ENCODE results near the gene SYS1. TPM values are rescaled to one million over a fixed set of nuclear protein-coding genes. Genes with fewer than 3 reads are reported as not detected.
A peak's percentile ranks its signal among the peaks of the same experiment; 100 is the strongest.

Gene SYS1
- total RNA-seq, 1 donor from 2014 or later = 20.0 TPM

GRCh38 chr20:45395114-45395415 is 32.1 kb downstream of the SYS1 start:
- H3K9me3 Mint-ChIP-seq (ENCODE audit: unreplicated experiment) = peaks cover 4% of the 10 kb centered on the region
- no peak for DNase-seq (ENCODE audit: low spot score)
- no peak overlapping the region for H3K4me3 Mint-ChIP-seq (ENCODE audit: unreplicated experiment)
- no peaks in the 10 kb centered on the region for H3K36me3 Mint-ChIP-seq (ENCODE audit: low read depth, unreplicated experiment)
- no peaks in the 10 kb centered on the region for H3K27me3 Mint-ChIP-seq (ENCODE audit: unreplicated experiment)
- no peaks in the 10 kb centered on the region for H3K4me1 Mint-ChIP-seq (ENCODE audit: unreplicated experiment)
- H3K27ac Mint-ChIP-seq (ENCODE audit: unreplicated experiment) = no peak overlapping the region
- TF ChIP-seq, protein P1, sequence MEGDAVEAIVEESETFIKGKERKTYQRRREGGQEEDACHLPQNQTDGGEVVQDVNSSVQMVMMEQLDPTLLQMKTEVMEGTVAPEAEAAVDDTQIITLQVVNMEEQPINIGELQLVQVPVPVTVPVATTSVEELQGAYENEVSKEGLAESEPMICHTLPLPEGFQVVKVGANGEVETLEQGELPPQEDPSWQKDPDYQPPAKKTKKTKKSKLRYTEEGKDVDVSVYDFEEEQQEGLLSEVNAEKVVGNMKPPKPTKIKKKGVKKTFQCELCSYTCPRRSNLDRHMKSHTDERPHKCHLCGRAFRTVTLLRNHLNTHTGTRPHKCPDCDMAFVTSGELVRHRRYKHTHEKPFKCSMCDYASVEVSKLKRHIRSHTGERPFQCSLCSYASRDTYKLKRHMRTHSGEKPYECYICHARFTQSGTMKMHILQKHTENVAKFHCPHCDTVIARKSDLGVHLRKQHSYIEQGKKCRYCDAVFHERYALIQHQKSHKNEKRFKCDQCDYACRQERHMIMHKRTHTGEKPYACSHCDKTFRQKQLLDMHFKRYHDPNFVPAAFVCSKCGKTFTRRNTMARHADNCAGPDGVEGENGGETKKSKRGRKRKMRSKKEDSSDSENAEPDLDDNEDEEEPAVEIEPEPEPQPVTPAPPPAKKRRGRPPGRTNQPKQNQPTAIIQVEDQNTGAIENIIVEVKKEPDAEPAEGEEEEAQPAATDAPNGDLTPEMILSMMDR (IDR thresholded peaks at IDR 0.05; ENCODE audit: unreplicated experiment) = no peak

DNA sequence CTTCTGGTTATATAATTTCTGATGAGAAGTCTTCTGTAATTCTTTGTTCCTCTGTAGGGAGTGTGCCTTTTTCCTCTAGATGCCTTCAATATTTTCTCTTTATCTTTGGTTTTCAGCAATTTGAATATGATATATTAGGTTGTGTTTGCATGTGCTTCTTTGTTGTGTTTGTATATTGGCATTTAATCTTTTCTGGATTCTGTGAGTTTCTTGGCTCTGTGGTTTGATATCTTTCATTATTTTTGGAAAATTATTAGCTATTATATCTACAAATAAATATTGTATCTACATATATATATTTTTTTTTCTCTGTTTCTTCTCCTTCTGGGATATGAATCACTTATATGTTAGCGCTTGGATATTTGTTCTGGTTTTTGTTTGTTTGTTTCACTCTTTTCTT is 36.1 kb downstream of the SYS1 start:
- TF ChIP-seq, protein P1 (IDR thresholded peaks at IDR 0.05; ENCODE audit: unreplicated experiment) = no peak

GRCh38 chr20:45400346-45401031 is 37.5 kb downstream of the SYS1 start:
- Mint-ChIP-seq H3K4me1 (ENCODE audit: unreplicated experiment) (peaks cover 2% of the 10 kb centered on the region), H3K36me3 (ENCODE audit: low read depth, unreplicated experiment) (peaks cover 7% of the 10 kb centered on the region), H3K4me3 (ENCODE audit: unreplicated experiment) (no peak overlapping the region), H3K9me3 (ENCODE audit: unreplicated experiment) (peaks cover 10% of the 10 kb centered on the region), H3K27ac (ENCODE audit: unreplicated experiment) (no peak overlapping the region), H3K27me3 (ENCODE audit: unreplicated experiment) (peaks cover 15% of the 10 kb centered on the region)
- no peak for DNase-seq (ENCODE audit: low spot score)
- TF ChIP-seq, protein P1 (IDR thresholded peaks at IDR 0.05; ENCODE audit: unreplicated experiment) = no peak

More for the DNA sequence above, 36.1 kb downstream of the SYS1 start:
- H3K9me3 Mint-ChIP-seq (ENCODE audit: unreplicated experiment) = peaks cover 10% of the 10 kb centered on the region
- H3K4me3 Mint-ChIP-seq (ENCODE audit: unreplicated experiment) = no peak overlapping the region
- no peak for DNase-seq (ENCODE audit: low spot score)
- no peak overlapping the region for H3K27ac Mint-ChIP-seq (ENCODE audit: unreplicated experiment)
- H3K36me3 Mint-ChIP-seq (ENCODE audit: low read depth, unreplicated experiment) = peaks cover 7% of the 10 kb centered on the region
- peaks cover 6% of the 10 kb centered on the region for H3K27me3 Mint-ChIP-seq (ENCODE audit: unreplicated experiment)
- H3K4me1 Mint-ChIP-seq (ENCODE audit: unreplicated experiment) = no peaks in the 10 kb centered on the region

GRCh38 chr20:45402946-45403345 is 40.0 kb downstream of the SYS1 start:
- Mint-ChIP-seq H3K27ac (ENCODE audit: unreplicated experiment) (no peak overlapping the region), H3K36me3 (ENCODE audit: low read depth, unreplicated experiment) (peaks cover 7% of the 10 kb centered on the region), H3K4me1 (ENCODE audit: unreplicated experiment) (peaks cover 2% of the 10 kb centered on the region), H3K9me3 (ENCODE audit: unreplicated experiment) (peaks cover 10% of the 10 kb centered on the region), H3K4me3 (ENCODE audit: unreplicated experiment) (no peak overlapping the region), H3K27me3 (ENCODE audit: unreplicated experiment) (peaks cover 23% of the 10 kb centered on the region)
- no peak for DNase-seq (ENCODE audit: low spot score)
- TF ChIP-seq, protein P1 (IDR thresholded peaks at IDR 0.05; ENCODE audit: unreplicated experiment) = no peak

DNA sequence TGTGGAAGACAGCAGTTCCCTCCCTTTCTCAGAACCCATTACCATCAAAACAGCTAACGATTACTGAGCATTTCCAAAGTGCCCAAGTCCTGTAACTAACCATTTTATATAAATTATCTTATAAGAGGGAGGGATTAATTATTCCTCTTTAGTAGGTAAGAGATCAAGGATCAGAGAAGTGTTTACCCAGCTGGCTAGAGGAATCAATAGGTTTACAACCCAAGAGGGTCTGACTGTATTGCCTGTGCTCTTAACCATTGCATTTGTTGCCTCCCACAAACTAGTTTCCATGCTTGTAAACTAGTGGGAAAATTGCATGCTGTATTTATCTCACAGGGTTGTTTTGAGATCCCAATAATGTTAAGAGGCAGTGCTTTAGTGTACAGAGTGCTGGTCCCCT is 41.5 kb downstream of the SYS1 start:
- H3K4me3 Mint-ChIP-seq (ENCODE audit: unreplicated experiment) = peak overlapping the region; percentile 5
- peaks cover 2% of the 10 kb centered on the region for H3K4me1 Mint-ChIP-seq (ENCODE audit: unreplicated experiment)
- H3K27ac Mint-ChIP-seq (ENCODE audit: unreplicated experiment) = no peak overlapping the region
- TF ChIP-seq, protein P1 (IDR thresholded peaks at IDR 0.05; ENCODE audit: unreplicated experiment) = no peak
- peaks cover 26% of the 10 kb centered on the region for H3K27me3 Mint-ChIP-seq (ENCODE audit: unreplicated experiment)
- H3K9me3 Mint-ChIP-seq (ENCODE audit: unreplicated experiment) = peaks cover 10% of the 10 kb centered on the region
- DNase-seq (ENCODE audit: low spot score) = no peak
- H3K36me3 Mint-ChIP-seq (ENCODE audit: low read depth, unreplicated experiment) = peaks cover 7% of the 10 kb centered on the region
